Measurements from ENCODE around the gene MVB12A.

GRCh38 chr19:17385878-17386611 is 33.8 kb upstream of the MVB12A start:
- TF ChIP-seq CTCF (conservative IDR thresholded peaks at IDR 0.05; ENCODE audit: low read depth, low read length) (peak; percentile 93), EZH2phosphoT487 (IDR thresholded peaks at IDR 0.05; ENCODE audit: borderline replicate concordance, low read length) (no peak), EZH2 (IDR thresholded peaks at IDR 0.05; ENCODE audit: low read length, unreplicated experiment) (no peak)
